GM23338 (cell line): ENCODE data around the gene SGCD. TPM values are rescaled to one million over a fixed set of nuclear protein-coding genes. Genes with fewer than 3 reads are reported as not detected.
A peak's percentile ranks its signal among the peaks of the same experiment; 100 is the strongest.

ENCODE experiments used
- ATAC-seq: fragments of 200-7000 bp; cut with Tn5 transposase; 3 replicates; pipeline ENCODE4 v1.9.1; 2020
- DNase-seq: peaks from one replicate; pipeline ENCODE4 v3.0.0-alpha.2; 2015; ENCODE audit warnings: low spot score
- H2AFZ ChIP-seq: fragments of 200-600 bp; sonication (generic); 2 replicates; pipeline ENCODE4 v1.8.0; 2016; ENCODE audit warnings: antibody characterized with exemption, mild to moderate bottlenecking, moderate library complexity
- H3F3A ChIP-seq: fragments of 200-600 bp; sonication (generic); replicated peaks from 2 replicates; pipeline ENCODE4 v1.8.0; 2017; ENCODE audit warnings: antibody characterized with exemption, mixed run types, low read depth
- H3K27ac ChIP-seq: fragments of 200-600 bp; sonication (generic); 2 replicates; pipeline ENCODE4 v1.6.1; 2016; ENCODE audit warnings: low read depth
- H3K27me3 ChIP-seq: fragments of 200-600 bp; sonication (generic); 2 replicates; pipeline ENCODE4 v1.8.0; 2016; ENCODE audit warnings: mild to moderate bottlenecking, mixed run types, moderate library complexity; ENCODE audit not compliant: insufficient read depth
- H3K36me3 ChIP-seq: fragments of 200-600 bp; sonication (generic); 2 replicates; pipeline ENCODE4 v1.8.0; 2016; ENCODE audit warnings: mild to moderate bottlenecking; ENCODE audit not compliant: insufficient read depth
- H3K4me1 ChIP-seq: fragments of 200-600 bp; sonication (generic); 2 replicates; pipeline ENCODE4 v1.8.0; 2016; ENCODE audit warnings: mild to moderate bottlenecking, moderate library complexity; ENCODE audit not compliant: insufficient read depth
- H3K4me2 ChIP-seq: fragments of 200-600 bp; sonication (generic); 2 replicates; pipeline ENCODE4 v1.7.1; 2017; ENCODE audit warnings: mixed run types
- H3K4me3 ChIP-seq: fragments of 200-600 bp; sonication (generic); 2 replicates; pipeline ENCODE4 v1.6.1; 2016; ENCODE audit warnings: mixed run types
- H3K79me2 ChIP-seq: fragments of 200-600 bp; sonication (generic); replicated peaks from 2 replicates; pipeline ENCODE4 v1.8.0; 2017; ENCODE audit warnings: mild to moderate bottlenecking; ENCODE audit not compliant: insufficient read depth
- H3K9me2 ChIP-seq: fragments of 200-600 bp; sonication (generic); 2 replicates; pipeline ENCODE4 v1.8.0; 2017; ENCODE audit not compliant: insufficient read depth
- H4K20me1 ChIP-seq: fragments of 200-600 bp; sonication (generic); replicated peaks from 2 replicates; pipeline ENCODE4 v1.8.0; 2017; ENCODE audit warnings: mild to moderate bottlenecking; ENCODE audit not compliant: insufficient read depth
- H3K27ac Mint-ChIP-seq: 2 replicates; pipeline ENCODE4 v1.8.0; 2020; ENCODE audit warnings: inconsistent platforms, mild to moderate bottlenecking, moderate library complexity, mixed read lengths
- H3K27me3 Mint-ChIP-seq: 3 replicates; pipeline ENCODE4 v1.8.0; 2022; ENCODE audit warnings: low read depth, mild to moderate bottlenecking, moderate library complexity, mixed read lengths, inconsistent platforms; ENCODE audit not compliant: insufficient read depth, poor library complexity
- H3K36me3 Mint-ChIP-seq: 3 replicates; pipeline ENCODE4 v1.8.0; 2021; ENCODE audit warnings: low read depth, mild to moderate bottlenecking, inconsistent platforms, moderate library complexity, mixed read lengths
- H3K4me1 Mint-ChIP-seq: 3 replicates; pipeline ENCODE4 v1.8.0; 2020; ENCODE audit warnings: mild to moderate bottlenecking, inconsistent platforms, mixed read lengths
- H3K4me3 Mint-ChIP-seq: 3 replicates; pipeline ENCODE4 v1.8.0; 2021; ENCODE audit warnings: moderate library complexity, mild to moderate bottlenecking, inconsistent platforms, mixed read lengths
- H3K9me3 Mint-ChIP-seq: 3 replicates; pipeline ENCODE4 v1.8.0; 2020; ENCODE audit warnings: moderate library complexity, mild to moderate bottlenecking, inconsistent platforms, mixed read lengths
- CREB1 ChIP-seq: fragments of 250-450 bp; sonication (Bioruptor Pico); IDR thresholded peaks from 2 replicates; pipeline ENCODE4 v1.5.0; 2020; ENCODE audit warnings: low read depth, mild to moderate bottlenecking, moderate library complexity
- EZH2 ChIP-seq: fragments of 200-600 bp; sonication (generic); IDR thresholded peaks from one replicate; pipeline ENCODE4 v1.8.0; 2017; ENCODE audit warnings: antibody characterized with exemption, mild to moderate bottlenecking, low read depth; ENCODE audit not compliant: unreplicated experiment
- EZH2phosphoT487 ChIP-seq: fragments of 200-600 bp; sonication (generic); IDR thresholded peaks from one replicate; pipeline ENCODE4 v1.8.1; 2018; ENCODE audit warnings: antibody characterized with exemption; ENCODE audit not compliant: unreplicated experiment
- NANOG ChIP-seq: IDR thresholded peaks from 2 replicates; pipeline ENCODE4 v1.6.1; 2016; ENCODE audit warnings: antibody characterized with exemption, borderline replicate concordance
- POLR2AphosphoS5 ChIP-seq: IDR thresholded peaks from 2 replicates; pipeline ENCODE4 v1.6.1; 2016; ENCODE audit warnings: antibody characterized with exemption, low read depth
- STAT1 ChIP-seq: IDR thresholded peaks from one replicate; pipeline ENCODE4 v1.6.1; 2016; ENCODE audit warnings: antibody characterized with exemption; ENCODE audit not compliant: unreplicated experiment
- ZNF114 ChIP-seq: fragments of 250-450 bp; sonication (Bioruptor Pico); IDR thresholded peaks from 2 replicates; pipeline ENCODE4 v1.5.0; 2020; ENCODE audit warnings: mild to moderate bottlenecking, moderate library complexity
- ZNF331 ChIP-seq: fragments of 250-450 bp; sonication (Bioruptor Pico); IDR thresholded peaks from 2 replicates; pipeline ENCODE4 v1.5.0; 2020; ENCODE audit warnings: low read depth, mild to moderate bottlenecking, moderate library complexity
- polyA plus RNA-seq: library from polyadenylated mRNA; unstranded; fragments of >200 nt; fragmentation: Nextera tagmentation; extraction: Ambion mirVana; gene quantifications from 2 replicates; pipeline ENCODE4 v1.2.1, GENCODE V29; 2016
- total RNA-seq: library from RNA; depleted of rRNA; stranded (reverse); fragments of >200 nt; shearing (Covaris generic); gene quantifications from 2 replicates; pipeline ENCODE4 v1.2.3, GENCODE V29; 2014
- TF ChIP-seq, protein P1 (sequence below): IDR thresholded peaks from one replicate; pipeline ENCODE4 v1.6.1; 2018; ENCODE audit warnings: antibody characterized with exemption; ENCODE audit not compliant: unreplicated experiment
- TF ChIP-seq, protein P2 (sequence below), 2 experiments: fragments of 200-600 bp in 1 of 2; sonication (generic) in 1 of 2; conservative IDR thresholded peaks; 2 replicates each; pipeline versions ENCODE4 v1.5.1 to v1.6.1; 2016 to 2017; ENCODE audit warnings: antibody characterized with exemption in 2 of 2, low read depth in 2 of 2, mild to moderate bottlenecking in 2 of 2, moderate library complexity in 1 of 2

The SGCD gene
- total and polyA plus RNA-seq, 2 experiments from 2014 or later, result 0.03 to 0.05 TPM

DNA sequence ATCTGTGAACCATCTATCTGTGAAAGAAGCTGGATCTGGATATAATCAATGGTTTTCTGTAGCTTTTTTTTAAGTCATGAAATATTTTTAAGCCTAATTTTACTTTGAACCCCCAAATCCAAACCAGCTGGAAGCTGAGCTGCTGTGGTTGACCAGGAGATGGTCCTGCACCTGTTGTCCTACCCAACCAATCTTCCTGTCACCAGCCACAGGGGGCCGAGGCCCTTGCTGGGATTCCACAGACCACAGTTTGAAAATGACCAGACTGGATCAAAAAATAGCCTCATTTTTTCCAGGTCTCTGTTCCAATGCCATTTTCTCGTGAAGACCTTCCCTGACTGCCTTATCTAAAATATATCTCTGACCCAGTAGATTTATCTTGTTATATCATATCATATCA lies 200.6 kb downstream of the SGCD start:
- no peaks in the 10 kb centered on the region for H3K79me2 ChIP-seq
- no peak overlapping the region for H3K4me2 ChIP-seq
- no peaks in the 10 kb centered on the region for H3K27me3 ChIP-seq
- ATAC-seq (no peak), DNase-seq (no peak)
- H3K27ac ChIP-seq, result no peak overlapping the region
- no peak overlapping the region for H2AFZ ChIP-seq
- no peaks in the 10 kb centered on the region for H3K36me3 ChIP-seq
- TF ChIP-seq EZH2phosphoT487 (no peak), POLR2AphosphoS5 (no peak), ZNF114 (CRISPR knock-in tag) (no peak), CREB1 (CRISPR knock-in tag) (no peak), EZH2 (no peak), STAT1 (no peak), NANOG (no peak)
- TF ChIP-seq, protein P1, sequence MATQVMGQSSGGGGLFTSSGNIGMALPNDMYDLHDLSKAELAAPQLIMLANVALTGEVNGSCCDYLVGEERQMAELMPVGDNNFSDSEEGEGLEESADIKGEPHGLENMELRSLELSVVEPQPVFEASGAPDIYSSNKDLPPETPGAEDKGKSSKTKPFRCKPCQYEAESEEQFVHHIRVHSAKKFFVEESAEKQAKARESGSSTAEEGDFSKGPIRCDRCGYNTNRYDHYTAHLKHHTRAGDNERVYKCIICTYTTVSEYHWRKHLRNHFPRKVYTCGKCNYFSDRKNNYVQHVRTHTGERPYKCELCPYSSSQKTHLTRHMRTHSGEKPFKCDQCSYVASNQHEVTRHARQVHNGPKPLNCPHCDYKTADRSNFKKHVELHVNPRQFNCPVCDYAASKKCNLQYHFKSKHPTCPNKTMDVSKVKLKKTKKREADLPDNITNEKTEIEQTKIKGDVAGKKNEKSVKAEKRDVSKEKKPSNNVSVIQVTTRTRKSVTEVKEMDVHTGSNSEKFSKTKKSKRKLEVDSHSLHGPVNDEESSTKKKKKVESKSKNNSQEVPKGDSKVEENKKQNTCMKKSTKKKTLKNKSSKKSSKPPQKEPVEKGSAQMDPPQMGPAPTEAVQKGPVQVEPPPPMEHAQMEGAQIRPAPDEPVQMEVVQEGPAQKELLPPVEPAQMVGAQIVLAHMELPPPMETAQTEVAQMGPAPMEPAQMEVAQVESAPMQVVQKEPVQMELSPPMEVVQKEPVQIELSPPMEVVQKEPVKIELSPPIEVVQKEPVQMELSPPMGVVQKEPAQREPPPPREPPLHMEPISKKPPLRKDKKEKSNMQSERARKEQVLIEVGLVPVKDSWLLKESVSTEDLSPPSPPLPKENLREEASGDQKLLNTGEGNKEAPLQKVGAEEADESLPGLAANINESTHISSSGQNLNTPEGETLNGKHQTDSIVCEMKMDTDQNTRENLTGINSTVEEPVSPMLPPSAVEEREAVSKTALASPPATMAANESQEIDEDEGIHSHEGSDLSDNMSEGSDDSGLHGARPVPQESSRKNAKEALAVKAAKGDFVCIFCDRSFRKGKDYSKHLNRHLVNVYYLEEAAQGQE, result no peak
- no peaks in the 10 kb centered on the region for H3K4me1 ChIP-seq
- H3K4me1 Mint-ChIP-seq, result no peaks in the 10 kb centered on the region
- no peak overlapping the region for H3K27ac Mint-ChIP-seq
- no peaks in the 10 kb centered on the region for H3F3A ChIP-seq
- no peaks in the 10 kb centered on the region for H3K27me3 Mint-ChIP-seq
- no peak overlapping the region for H3K4me3 Mint-ChIP-seq
- H3K4me3 ChIP-seq, result no peak overlapping the region
- H3K36me3 Mint-ChIP-seq, result no peaks in the 10 kb centered on the region
- H3K9me3 Mint-ChIP-seq, result no peaks in the 10 kb centered on the region
- no peaks in the 10 kb centered on the region for H4K20me1 ChIP-seq
- H3K9me2 ChIP-seq, result no peaks in the 10 kb centered on the region

DNA sequence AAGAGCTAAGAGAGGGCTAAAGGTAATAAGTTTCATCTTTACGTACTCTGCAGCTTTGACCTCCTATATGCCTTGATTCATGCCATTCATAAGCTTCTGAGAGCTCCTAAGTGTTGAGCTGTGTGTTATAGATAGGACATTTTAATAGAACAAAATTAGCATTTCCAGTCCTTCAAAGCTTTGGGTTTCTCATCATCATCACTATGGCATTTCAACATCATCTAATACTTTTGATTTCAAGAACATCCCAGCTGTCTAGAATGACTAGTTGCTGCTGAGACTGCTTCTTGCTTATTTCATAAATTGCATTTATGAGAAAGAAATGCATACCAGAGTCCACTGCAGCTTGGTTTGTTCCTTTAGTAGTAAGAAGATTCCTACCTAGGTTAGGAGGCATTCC lies 201.7 kb downstream of the SGCD start:
- Histone ChIP-seq H3K4me3 (no peak overlapping the region), H3K9me2 (no peaks in the 10 kb centered on the region), H3K4me1 (no peaks in the 10 kb centered on the region), H2AFZ (peak overlapping the region; percentile 19; the same call in 1 of the 2 replicates), H4K20me1 (no peaks in the 10 kb centered on the region), H3K36me3 (no peaks in the 10 kb centered on the region), H3K27ac (no peak overlapping the region), H3F3A (no peaks in the 10 kb centered on the region), H3K4me2 (no peak overlapping the region), H3K27me3 (no peaks in the 10 kb centered on the region), H3K79me2 (no peaks in the 10 kb centered on the region)
- no peak overlapping the region for H3K27ac Mint-ChIP-seq
- no peaks in the 10 kb centered on the region for H3K36me3 Mint-ChIP-seq
- DNase-seq (no peak), ATAC-seq (no peak)
- H3K27me3 Mint-ChIP-seq, result no peaks in the 10 kb centered on the region
- H3K4me3 Mint-ChIP-seq, result no peak overlapping the region
- H3K9me3 Mint-ChIP-seq, result no peaks in the 10 kb centered on the region
- H3K4me1 Mint-ChIP-seq, result no peaks in the 10 kb centered on the region
- TF ChIP-seq ZNF331 (CRISPR knock-in tag) (no peak), ZNF114 (CRISPR knock-in tag) (no peak), EZH2 (no peak), EZH2phosphoT487 (no peak), CREB1 (CRISPR knock-in tag) (no peak), STAT1 (no peak), POLR2AphosphoS5 (no peak)
- TF ChIP-seq, protein P2, sequence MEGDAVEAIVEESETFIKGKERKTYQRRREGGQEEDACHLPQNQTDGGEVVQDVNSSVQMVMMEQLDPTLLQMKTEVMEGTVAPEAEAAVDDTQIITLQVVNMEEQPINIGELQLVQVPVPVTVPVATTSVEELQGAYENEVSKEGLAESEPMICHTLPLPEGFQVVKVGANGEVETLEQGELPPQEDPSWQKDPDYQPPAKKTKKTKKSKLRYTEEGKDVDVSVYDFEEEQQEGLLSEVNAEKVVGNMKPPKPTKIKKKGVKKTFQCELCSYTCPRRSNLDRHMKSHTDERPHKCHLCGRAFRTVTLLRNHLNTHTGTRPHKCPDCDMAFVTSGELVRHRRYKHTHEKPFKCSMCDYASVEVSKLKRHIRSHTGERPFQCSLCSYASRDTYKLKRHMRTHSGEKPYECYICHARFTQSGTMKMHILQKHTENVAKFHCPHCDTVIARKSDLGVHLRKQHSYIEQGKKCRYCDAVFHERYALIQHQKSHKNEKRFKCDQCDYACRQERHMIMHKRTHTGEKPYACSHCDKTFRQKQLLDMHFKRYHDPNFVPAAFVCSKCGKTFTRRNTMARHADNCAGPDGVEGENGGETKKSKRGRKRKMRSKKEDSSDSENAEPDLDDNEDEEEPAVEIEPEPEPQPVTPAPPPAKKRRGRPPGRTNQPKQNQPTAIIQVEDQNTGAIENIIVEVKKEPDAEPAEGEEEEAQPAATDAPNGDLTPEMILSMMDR (conservative IDR thresholded peaks at IDR 0.05; ENCODE audit: low read depth in 2 of 2), result no peak
- TF ChIP-seq, protein P1, result no peak
